H1 (cell line): Measurements from ENCODE around the gene COLEC12. TPM values are rescaled to one million over a fixed set of nuclear protein-coding genes. Genes with fewer than 3 reads are reported as not detected.

ENCODE experiments used
- CTCF ChIA-PET: fragments of 300-600 bp; sonication (Branson Sonifier 250); formaldehyde crosslinking; loops from one replicate; lab custom pipeline; 2021; ENCODE audit not compliant: partially characterized antibody; lab: Charles Lee
- POLR2A ChIA-PET: fragments of 300-600 bp; sonication (Branson Sonifier 250); formaldehyde crosslinking; loops from one replicate; lab custom pipeline; 2021; ENCODE audit warnings: inconsistent platforms; ENCODE audit not compliant: partially characterized antibody; lab: Charles Lee
- DNase-seq, 2 experiments: peaks; one replicate each; pipeline versions ENCODE4 v3.0.0 to v3.0.0-alpha.2; 2010 to 2022; ENCODE audit warnings: low spot score in 2 of 2, low read depth in 1 of 2, mixed read lengths in 1 of 2
- FAIRE-seq: peaks from 2 replicates; lab custom pipeline; 2011; peaks lifted over from hg19 to GRCh38; lab: Jason Lieb, UNC
- H2AFZ ChIP-seq: 2 replicates; pipeline ENCODE4 v1.8.1; 2012; ENCODE audit warnings: low read length, inconsistent platforms
- H2AK5ac ChIP-seq: 2 replicates; pipeline ENCODE4 v1.6.1; 2013; ENCODE audit warnings: low read depth, low read length
- H2BK120ac ChIP-seq: replicated peaks from 2 replicates; pipeline ENCODE3; 2013; ENCODE audit warnings: low read depth, low read length, inconsistent platforms
- H2BK12ac ChIP-seq: 2 replicates; pipeline ENCODE4 v1.6.1; 2013; ENCODE audit warnings: low read depth, low read length
- H2BK15ac ChIP-seq: 2 replicates; pipeline ENCODE4 v1.6.1; 2013; ENCODE audit warnings: low read length
- H2BK20ac ChIP-seq: 2 replicates; pipeline ENCODE4 v1.6.1; 2013; ENCODE audit warnings: low read length
- H2BK5ac ChIP-seq: 2 replicates; pipeline ENCODE4 v1.6.1; 2013; ENCODE audit warnings: low read depth, low read length
- H3K14ac ChIP-seq: 2 replicates; pipeline ENCODE4 v1.6.1; 2013; ENCODE audit warnings: inconsistent platforms; ENCODE audit not compliant: insufficient read length
- H3K18ac ChIP-seq: 2 replicates; pipeline ENCODE4 v1.6.1; 2013; ENCODE audit warnings: low read length; ENCODE audit errors: extremely low read depth
- H3K23ac ChIP-seq: 2 replicates; pipeline ENCODE4 v1.6.1; 2013; ENCODE audit warnings: inconsistent platforms; ENCODE audit not compliant: insufficient read length
- H3K23me2 ChIP-seq: 2 replicates; pipeline ENCODE4 v1.6.1; 2013; ENCODE audit warnings: low read depth, low read length
- H3K27ac ChIP-seq: 2 replicates; pipeline ENCODE4 v1.6.1; 2011; ENCODE audit warnings: low read depth, low read length, inconsistent platforms
- H3K27me3 ChIP-seq, 4 experiments: replicated peaks in 1 of 4; 1 replicate in 1 of 4; 2 replicates in 3 of 4; pipeline versions ENCODE4 v1.6.1 to v1.8.1; 2011 to 2013; ENCODE audit warnings: low read length in 3 of 4, mild to moderate bottlenecking in 3 of 4, inconsistent platforms in 2 of 4, mixed read lengths in 2 of 4, moderate library complexity in 1 of 4; ENCODE audit not compliant: control insufficient read depth in 3 of 4, insufficient read depth in 3 of 4; ENCODE audit errors: extremely low read depth in 1 of 4
- H3K36me3 ChIP-seq, 4 experiments: 2 replicates each; pipeline versions ENCODE4 v1.6.1 to v1.8.1; 2011 to 2013; ENCODE audit warnings: mild to moderate bottlenecking in 4 of 4, low read length in 3 of 4, moderate library complexity in 2 of 4, control low read depth in 1 of 4, inconsistent platforms in 1 of 4; ENCODE audit not compliant: insufficient read depth in 4 of 4, control insufficient read depth in 2 of 4
- H3K4ac ChIP-seq: replicated peaks from 2 replicates; pipeline ENCODE3; 2013; ENCODE audit warnings: low read length, low read depth, mixed read lengths, inconsistent platforms; ENCODE audit not compliant: insufficient read length
- H3K4me1 ChIP-seq, 4 experiments: replicated peaks in 1 of 4; 1 replicate in 1 of 4; 2 replicates in 3 of 4; pipeline versions ENCODE4 v1.6.1 to v1.8.1; 2011 to 2013; ENCODE audit warnings: low read length in 3 of 4, inconsistent platforms in 2 of 4, mixed read lengths in 1 of 4; ENCODE audit not compliant: insufficient read depth in 4 of 4, control insufficient read depth in 3 of 4
- H3K4me2 ChIP-seq, 2 experiments: 2 replicates each; pipeline versions ENCODE4 v1.6.1 to v1.8.1; 2011 to 2013; ENCODE audit warnings: low read depth in 2 of 2, low read length in 2 of 2, control low read depth in 1 of 2, inconsistent platforms in 1 of 2, mild to moderate bottlenecking in 1 of 2; ENCODE audit not compliant: insufficient read depth in 1 of 2
- H3K4me3 ChIP-seq, 4 experiments: fragments of 200-600, 300-600 bp in 1 of 4; sonication (generic), shearing (Covaris generic), sonication (Bioruptor Twin) in 1 of 4; 2 replicates each; pipeline versions ENCODE4 v1.5.1 to v1.8.1; 2011 to 2016; ENCODE audit warnings: low read length in 4 of 4, low read depth in 3 of 4, control low read depth in 2 of 4, inconsistent platforms in 2 of 4, mild to moderate bottlenecking in 2 of 4, mixed read lengths in 1 of 4, moderate library complexity in 1 of 4; ENCODE audit not compliant: insufficient read depth in 2 of 4; ENCODE audit errors: extremely low read depth in 1 of 4
- H3K56ac ChIP-seq: replicated peaks from 2 replicates; pipeline ENCODE3; 2013; ENCODE audit warnings: low read depth, mild to moderate bottlenecking, mixed read lengths, low read length, inconsistent platforms; ENCODE audit not compliant: insufficient read length
- H3K79me1 ChIP-seq: 2 replicates; pipeline ENCODE4 v1.6.1; 2013; ENCODE audit warnings: low read depth, low read length, control low read depth
- H3K79me2 ChIP-seq, 2 experiments: 2 replicates each; pipeline versions ENCODE4 v1.6.1 to v1.8.1; 2012 to 2013; ENCODE audit warnings: low read length in 2 of 2, mild to moderate bottlenecking in 2 of 2, inconsistent platforms in 1 of 2; ENCODE audit not compliant: insufficient read depth in 2 of 2, control insufficient read depth in 1 of 2
- H3K9ac ChIP-seq, 4 experiments: replicated peaks in 1 of 4; 1 replicate in 1 of 4; 2 replicates in 3 of 4; pipeline versions ENCODE4 v1.6.1 to v1.8.1; 2011 to 2013; ENCODE audit warnings: low read depth in 3 of 4, low read length in 3 of 4, control low read depth in 2 of 4, mild to moderate bottlenecking in 2 of 4, moderate library complexity in 2 of 4, inconsistent platforms in 1 of 4; ENCODE audit errors: extremely low read depth in 1 of 4
- H3K9me3 ChIP-seq, 2 experiments: 2 replicates each; pipeline versions ENCODE4 v1.6.1 to v1.8.1; 2012 to 2013; ENCODE audit warnings: mild to moderate bottlenecking in 2 of 2, moderate library complexity in 2 of 2, control low read depth in 1 of 2, inconsistent platforms in 1 of 2, low read depth in 1 of 2, low read length in 1 of 2, mixed read lengths in 1 of 2; ENCODE audit not compliant: insufficient read depth in 2 of 2
- H4K20me1 ChIP-seq, 2 experiments: replicated peaks in 1 of 2; 2 replicates each; pipeline versions ENCODE3 to v1.8.1; 2011 to 2013; ENCODE audit warnings: inconsistent platforms in 2 of 2, low read length in 2 of 2, mild to moderate bottlenecking in 1 of 2; ENCODE audit not compliant: insufficient read depth in 2 of 2, control insufficient read depth in 1 of 2
- H4K5ac ChIP-seq: 2 replicates; pipeline ENCODE4 v1.6.1; 2013; ENCODE audit warnings: low read length, low read depth, mixed read lengths, inconsistent platforms; ENCODE audit not compliant: insufficient read length
- H4K8ac ChIP-seq: 2 replicates; pipeline ENCODE4 v1.8.0; 2013; ENCODE audit warnings: mild to moderate bottlenecking, moderate library complexity, low read length, inconsistent platforms; ENCODE audit not compliant: insufficient read depth; ENCODE audit errors: extremely low read depth
- H4K91ac ChIP-seq: replicated peaks from 2 replicates; pipeline ENCODE3; 2013; ENCODE audit warnings: low read length, mixed read lengths, inconsistent platforms; ENCODE audit not compliant: insufficient read length
- CHD2 ChIP-seq: IDR thresholded peaks from 2 replicates; pipeline ENCODE4 v1.6.1; 2012; ENCODE audit warnings: low read length, improper control_type of control experiment
- EP300 ChIP-seq, 2 experiments: IDR thresholded peaks; 1 replicate in 1 of 2; 2 replicates in 1 of 2; pipeline ENCODE4 v1.6.1; 2011 to 2012; ENCODE audit warnings: low read depth in 2 of 2, low read length in 2 of 2, mild to moderate bottlenecking in 2 of 2, borderline replicate concordance in 1 of 2, inconsistent platforms in 1 of 2, moderate library complexity in 1 of 2
- EZH2 ChIP-seq: fragments of 200-600 bp; sonication (generic); IDR thresholded peaks from 2 replicates; pipeline ENCODE4 v1.7.1; 2012; ENCODE audit warnings: low read depth, mild to moderate bottlenecking, moderate library complexity, low read length, inconsistent platforms; ENCODE audit not compliant: severe bottlenecking
- FOSL1 ChIP-seq: IDR thresholded peaks from 2 replicates; pipeline ENCODE4 v1.6.1; 2011; ENCODE audit warnings: mild to moderate bottlenecking, low read depth, low read length, moderate library complexity; ENCODE audit not compliant: insufficient read depth
- KDM4A ChIP-seq: IDR thresholded peaks from one replicate; pipeline ENCODE4 v1.7.1; 2012; ENCODE audit warnings: low read depth, mild to moderate bottlenecking, moderate library complexity, low read length, inconsistent platforms; ENCODE audit not compliant: severe bottlenecking
- POU5F1 ChIP-seq: IDR thresholded peaks from 2 replicates; pipeline ENCODE4 v1.6.1; 2011; ENCODE audit warnings: low read depth, mild to moderate bottlenecking, low read length, moderate library complexity
- RAD21 ChIP-seq, 2 experiments: IDR thresholded peaks in 1 of 2; conservative IDR thresholded peaks in 1 of 2; 2 replicates each; pipeline ENCODE4 v1.6.1; 2011; ENCODE audit warnings: low read depth in 2 of 2, low read length in 2 of 2, improper control_type of control experiment in 1 of 2, inconsistent platforms in 1 of 2, mild to moderate bottlenecking in 1 of 2, moderate library complexity in 1 of 2
- WGBS, 2 experiments: shearing (Covaris generic) in 1 of 2; methylation state at CpG; one replicate each; pipeline versions ENCODE4 v1.1.6 to v1.1.7; 2013 to 2015; ENCODE audit warnings: low lambda C conversion rate in 2 of 2, mixed read lengths in 2 of 2, inconsistent platforms in 1 of 2, low coverage in 1 of 2, missing lambda C conversion rate in 1 of 2; ENCODE audit not compliant: insufficient replicate concordance in 2 of 2, insufficient coverage in 1 of 2, insufficient read length in 1 of 2; ENCODE audit errors: extremely low coverage in 1 of 2, missing lambda C conversion rate in 1 of 2; 5-methylcytosine and 5-hydroxymethylcytosine counted together
- polyA plus RNA-seq, 7 experiments: library from polyadenylated mRNA; depleted of rRNA in 3 of 7; stranded (reverse) in 5 of 7; unstranded in 2 of 7; fragments of >200 nt in 5 of 7; fragments of 200-250 nt in 2 of 7; gene quantifications; 1 replicate in 5 of 7; 2 replicates in 1 of 7; 4 replicates in 1 of 7; pipeline versions ENCODE4 v1.2.1 to v1.2.3, GENCODE V29; 2011 to 2013; ENCODE audit warnings: missing spikeins in 2 of 7, mixed read lengths in 2 of 7
- total RNA-seq: library from RNA; stranded (reverse); fragmentation: NEBNext Ultra II Directional; extraction: Animal tissue kit (Norgen Biotek cat#: 25700); gene quantifications from 2 replicates; pipeline ENCODE4 v1.2.1, GENCODE V29; 2021

Gene COLEC12
- total and polyA plus RNA-seq, 2 of the 8 experiments (the other 6 are each of a cell fraction or from before 2014, with no cell fraction given), result 0.44 to 2.3 TPM

DNA sequence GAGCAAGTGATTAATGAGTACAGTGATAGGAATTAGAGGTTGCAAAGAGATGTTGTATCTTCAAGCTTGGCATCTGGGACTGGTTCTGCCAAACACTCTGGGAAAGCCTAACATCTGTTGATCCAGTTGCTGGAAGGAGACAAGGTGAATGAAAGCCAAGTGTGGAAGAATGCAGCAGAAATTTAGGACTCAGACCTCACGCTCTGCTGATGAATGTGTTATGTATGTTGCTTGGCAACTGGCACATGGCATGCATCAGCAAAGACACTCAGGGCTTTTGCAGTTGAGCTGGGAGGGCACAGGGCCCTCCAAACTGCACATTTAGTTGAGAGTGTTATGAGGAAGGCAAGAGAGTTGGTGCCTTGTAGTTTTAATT lies 105.5 kb downstream of the COLEC12 start:
- H2BK15ac ChIP-seq, result no peak overlapping the region
- H3K4me3 ChIP-seq, result no peak overlapping the region
- no peak overlapping the region for H2AK5ac ChIP-seq
- TF ChIP-seq KDM4A (no peak), POU5F1 (no peak), CHD2 (no peak), RAD21 (IDR thresholded peaks at IDR 0.05 in 1 of 2, conservative IDR thresholded peaks at IDR 0.05 in 1 of 2; ENCODE audit: low read depth in 2 of 2, low read length in 2 of 2) (no peak), EZH2 (no peak), FOSL1 (no peak), EP300 (IDR thresholded peaks at IDR 0.05; ENCODE audit: borderline replicate concordance in 1 of 2, low read depth in 2 of 2, low read length in 2 of 2) (no peak)
- H4K5ac ChIP-seq, result no peak overlapping the region
- H3K79me2 ChIP-seq, result no peaks in the 10 kb centered on the region
- H2AFZ ChIP-seq, result no peak overlapping the region
- H4K91ac ChIP-seq, result no peak overlapping the region
- CTCF ChIA-PET, result no interaction called here
- POLR2A ChIA-PET, result no interaction called here
- no peak overlapping the region for H3K56ac ChIP-seq
- H3K9ac ChIP-seq, result no peak overlapping the region
- no peak overlapping the region for H2BK5ac ChIP-seq
- no peaks in the 10 kb centered on the region for H3K79me1 ChIP-seq
- no peaks in the 10 kb centered on the region for H4K20me1 ChIP-seq
- no peaks in the 10 kb centered on the region for H3K4me1 ChIP-seq
- no peak overlapping the region for H2BK12ac ChIP-seq
- FAIRE-seq (no peak), DNase-seq (no peak)
- no peak overlapping the region for H2BK120ac ChIP-seq
- WGBS, 2 experiments, result 90% methylated on average over 1 of the region's 1 CpG; no CpG with 5 or more reads in 1 of the 2 experiments
- H3K4ac ChIP-seq, result no peak overlapping the region
- H3K23me2 ChIP-seq, result no peaks in the 10 kb centered on the region
- H3K18ac ChIP-seq, result no peak overlapping the region
- H3K36me3 ChIP-seq, result no peaks in the 10 kb centered on the region
- H4K8ac ChIP-seq, result no peak overlapping the region
- no peaks in the 10 kb centered on the region for H3K9me3 ChIP-seq
- H3K27ac ChIP-seq, result no peak overlapping the region
- H3K4me2 ChIP-seq, result no peak overlapping the region
- no peaks in the 10 kb centered on the region for H3K27me3 ChIP-seq
- H2BK20ac ChIP-seq, result no peak overlapping the region
- no peak overlapping the region for H3K23ac ChIP-seq
- no peak overlapping the region for H3K14ac ChIP-seq
